ENCODE results near the gene DIPK1A. TPM values are rescaled to one million over a fixed set of nuclear protein-coding genes. Genes with fewer than 3 reads are reported as not detected.

Gene DIPK1A
- polyA plus RNA-seq, 1 experiment: 12.3 TPM

DNA sequence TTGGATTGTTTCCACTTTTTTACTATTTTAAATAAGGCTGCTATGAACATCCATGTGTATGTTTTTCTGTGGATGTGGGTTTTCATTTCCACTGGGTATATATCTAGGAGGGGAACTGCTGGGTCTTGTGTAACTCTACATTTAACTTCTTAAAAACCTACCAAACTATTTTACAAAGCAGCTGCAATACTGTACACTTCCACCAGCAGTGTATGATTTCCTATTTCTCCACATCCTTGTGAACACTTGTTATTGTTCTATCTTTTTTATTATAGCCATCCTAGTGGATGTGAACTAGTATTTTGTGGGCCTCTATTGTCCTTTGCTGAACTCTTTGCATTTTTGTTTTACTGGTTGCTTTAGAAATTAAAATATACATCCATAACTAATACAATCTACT lies 33.4 kb downstream of the DIPK1A start:
- Histone ChIP-seq H3K36me3 (ENCODE audit: control insufficient read depth, insufficient read depth, low read length) (no peaks in the 10 kb centered on the region), H3K27me3 (ENCODE audit: control insufficient read depth, insufficient read depth, low read length) (no peaks in the 10 kb centered on the region), H3K4me3 (ENCODE audit: low read depth, low read length) (no peak overlapping the region)
- TF ChIP-seq CTCF (IDR thresholded peaks at IDR 0.05; ENCODE audit: insufficient read depth, low read depth, low read length): no peak
- ChIA-PET POLR2A (no interaction called here), CTCF (interaction anchor here (1.0 kb wide), 1 partner anchor 15 kb away, joined by 3 read pairs; no protein-coding TSS in a partner anchor)
- no peak for DNase-seq (ENCODE audit: low read depth)

GRCh38 chr1:92926873-92927272 lies 34.4 kb downstream of the DIPK1A start:
- CTCF ChIA-PET: interaction anchor here (0.8 kb wide), 1 partner anchor 8 kb away, joined by 3 read pairs; no protein-coding TSS in a partner anchor
- POLR2A ChIA-PET: no interaction called here
- no peak for DNase-seq (ENCODE audit: low read depth)
- H3K4me3 ChIP-seq (ENCODE audit: low read depth, low read length): no peak overlapping the region
- no peaks in the 10 kb centered on the region for H3K36me3 ChIP-seq (ENCODE audit: control insufficient read depth, insufficient read depth, low read length)
- H3K27me3 ChIP-seq (ENCODE audit: control insufficient read depth, insufficient read depth, low read length): no peaks in the 10 kb centered on the region
- TF ChIP-seq CTCF (IDR thresholded peaks at IDR 0.05; ENCODE audit: insufficient read depth, low read depth, low read length): no peak

DNA sequence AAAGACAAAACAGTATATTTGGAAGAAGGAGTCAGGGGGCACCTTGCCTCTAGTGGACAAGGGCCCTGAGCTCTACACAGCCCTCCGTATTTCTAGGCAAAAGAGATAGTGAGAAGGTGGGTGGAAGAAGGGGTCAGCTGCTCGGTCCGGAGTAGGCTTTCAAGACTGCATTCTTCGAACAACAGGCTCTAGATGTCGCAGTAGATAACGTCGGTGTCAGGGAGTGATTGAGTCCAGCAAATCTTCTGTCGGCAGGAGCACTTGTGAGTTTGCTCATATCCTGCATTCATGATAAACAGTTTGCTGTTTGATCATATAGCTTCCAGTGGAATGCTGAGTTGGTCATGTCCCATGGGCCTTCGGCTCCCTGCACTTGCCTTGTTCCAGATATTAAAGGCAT lies 36.8 kb downstream of the DIPK1A start:
- no peak for TF ChIP-seq CTCF (IDR thresholded peaks at IDR 0.05; ENCODE audit: insufficient read depth, low read depth, low read length)
- H3K36me3 ChIP-seq (ENCODE audit: control insufficient read depth, insufficient read depth, low read length): no peaks in the 10 kb centered on the region
- POLR2A ChIA-PET: no interaction called here
- CTCF ChIA-PET: interaction anchor here (1.6 kb wide), 1 partner anchor 13 kb away, joined by 4 read pairs; no protein-coding TSS in a partner anchor
- no peak for DNase-seq (ENCODE audit: low read depth)
- H3K4me3 ChIP-seq (ENCODE audit: low read depth, low read length): no peak overlapping the region
- H3K27me3 ChIP-seq (ENCODE audit: control insufficient read depth, insufficient read depth, low read length): no peaks in the 10 kb centered on the region

- ChIA-PET CTCF (no interaction called here), POLR2A (no interaction called here)
- H3K27me3 ChIP-seq (ENCODE audit: control insufficient read depth, insufficient read depth, low read length): no peaks in the 10 kb centered on the region
- DNase-seq (ENCODE audit: low read depth): no peak
- H3K4me3 ChIP-seq (ENCODE audit: low read depth, low read length): no peak overlapping the region
- no peaks in the 10 kb centered on the region for H3K36me3 ChIP-seq (ENCODE audit: control insufficient read depth, insufficient read depth, low read length)
- TF ChIP-seq CTCF (IDR thresholded peaks at IDR 0.05; ENCODE audit: insufficient read depth, low read depth, low read length): no peak
Observed at GRCh38 chr1:92923664-92924063, 37.6 kb downstream of the DIPK1A start.

- no peak for DNase-seq (ENCODE audit: low read depth)
- ChIA-PET POLR2A (no interaction called here), CTCF (interaction anchor here (0.6 to 0.7 kb wide), 2 partner anchors 84 to 1578 kb away, joined by 3 read pairs; no protein-coding TSS in a partner anchor)
- no peak overlapping the region for H3K4me3 ChIP-seq (ENCODE audit: low read depth, low read length)
- H3K36me3 ChIP-seq (ENCODE audit: control insufficient read depth, insufficient read depth, low read length): no peaks in the 10 kb centered on the region
- H3K27me3 ChIP-seq (ENCODE audit: control insufficient read depth, insufficient read depth, low read length): no peaks in the 10 kb centered on the region
- TF ChIP-seq CTCF (IDR thresholded peaks at IDR 0.05; ENCODE audit: insufficient read depth, low read depth, low read length): no peak
Observed at GRCh38 chr1:92922356-92923035, 38.8 kb downstream of the DIPK1A start.

Data from BJ (cell line).